ENCODE data around the gene PCDHB15.
"Not testable (repeated sequence)": the region's sequence is repeated elsewhere in the genome, so short reads cannot be mapped to it uniquely, and the experiment has no call there.

PCDHB15 gene

GRCh38 chr5:141247434-141247833, 2.2 kb downstream of the PCDHB15 start:
- DNase-seq (ENCODE audit: low read depth, low spot score), result not testable (repeated sequence)

DNA sequence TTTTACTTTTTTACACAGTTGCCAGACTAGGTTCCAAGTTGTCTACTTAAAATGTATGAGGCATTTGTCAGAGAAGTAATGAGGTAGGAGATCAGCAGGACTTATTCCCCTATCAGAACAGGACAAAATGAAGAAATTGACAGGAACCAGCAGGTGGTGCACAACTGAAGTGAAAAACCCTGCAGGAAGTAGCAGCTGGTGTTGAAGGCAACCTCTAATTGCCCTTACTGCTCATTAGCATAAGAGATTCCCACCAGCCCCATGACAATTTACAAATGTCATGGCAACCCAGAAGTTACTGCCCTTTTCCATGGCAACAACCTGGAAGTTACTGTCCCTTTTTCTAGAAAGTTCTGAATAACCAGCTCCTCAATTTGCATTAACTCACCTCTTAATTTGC, 5.4 kb downstream of the PCDHB15 start:
- no peak for DNase-seq (ENCODE audit: low read depth, low spot score)

DNA sequence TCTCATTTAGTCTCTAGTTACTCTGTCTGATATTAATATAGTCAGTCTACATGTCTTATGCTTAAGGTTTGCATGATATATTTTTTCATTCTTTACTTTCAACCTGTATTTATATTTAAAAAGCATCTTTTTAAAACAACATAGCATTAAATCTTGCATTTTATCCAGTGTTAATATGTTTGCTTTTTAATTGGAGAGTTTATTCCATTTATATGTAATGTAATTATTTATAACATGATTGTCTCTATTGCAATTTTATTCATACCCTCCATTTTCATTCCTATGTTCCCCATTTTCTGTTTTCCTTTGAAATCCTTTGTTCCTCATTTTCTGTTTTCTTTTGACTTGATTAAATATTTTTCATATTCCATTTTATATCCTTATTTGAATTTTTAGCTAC, 13.3 kb downstream of the PCDHB15 start:
- no peak for DNase-seq (ENCODE audit: low read depth, low spot score)

GRCh38 chr5:141258948-141259347, 13.8 kb downstream of the PCDHB15 start:
- DNase-seq (ENCODE audit: low read depth, low spot score), result no peak

DNA sequence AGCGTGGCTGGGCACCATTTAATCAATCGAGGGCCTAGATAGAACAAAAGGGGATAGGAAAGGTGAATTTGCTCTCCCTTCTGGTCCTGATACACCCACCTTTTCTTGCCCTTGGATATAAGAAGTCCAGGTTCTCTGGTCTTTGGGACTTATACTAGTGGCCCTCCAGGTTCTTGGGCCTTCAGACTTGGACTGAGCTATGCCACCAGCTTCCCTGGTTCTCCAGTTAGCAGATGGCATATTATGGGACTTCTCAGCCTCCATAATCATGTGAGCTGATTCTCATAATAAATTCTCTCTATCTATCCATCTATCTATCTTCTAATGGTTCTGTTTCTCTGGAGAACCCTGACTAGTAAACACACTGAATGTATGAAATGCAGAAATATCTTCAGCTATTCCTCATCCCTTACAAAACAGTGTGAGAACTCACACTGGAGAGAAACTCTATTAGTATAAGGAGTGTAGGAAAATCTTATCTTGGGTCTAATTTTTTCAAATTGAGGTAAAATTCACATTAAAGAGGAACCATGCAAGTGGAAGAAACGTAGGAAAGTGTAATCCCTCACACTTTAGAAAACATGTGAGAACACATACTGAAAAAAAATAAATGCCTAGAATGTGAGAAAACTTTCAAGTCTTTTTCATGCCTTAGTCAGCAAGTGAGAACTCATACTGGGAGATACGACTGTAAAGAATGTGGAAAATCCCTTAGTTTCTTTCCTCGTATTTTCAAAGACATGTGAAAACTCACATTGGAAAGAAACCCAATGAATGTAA, 15.5 kb downstream of the PCDHB15 start:
- DNase-seq (ENCODE audit: low read depth, low spot score), result no peak

- DNase-seq (ENCODE audit: low read depth, low spot score), result no peak
These were observed 16.0 kb downstream of the PCDHB15 start for GRCh38 chr5:141261238-141261546.

GRCh38 chr5:141269195-141269594, 24.0 kb downstream of the PCDHB15 start:
- no peak for DNase-seq (ENCODE audit: low read depth, low spot score)

- no peak for DNase-seq (ENCODE audit: low read depth, low spot score)
These were observed 27.7 kb downstream of the PCDHB15 start for GRCh38 chr5:141272906-141273305.

DNA sequence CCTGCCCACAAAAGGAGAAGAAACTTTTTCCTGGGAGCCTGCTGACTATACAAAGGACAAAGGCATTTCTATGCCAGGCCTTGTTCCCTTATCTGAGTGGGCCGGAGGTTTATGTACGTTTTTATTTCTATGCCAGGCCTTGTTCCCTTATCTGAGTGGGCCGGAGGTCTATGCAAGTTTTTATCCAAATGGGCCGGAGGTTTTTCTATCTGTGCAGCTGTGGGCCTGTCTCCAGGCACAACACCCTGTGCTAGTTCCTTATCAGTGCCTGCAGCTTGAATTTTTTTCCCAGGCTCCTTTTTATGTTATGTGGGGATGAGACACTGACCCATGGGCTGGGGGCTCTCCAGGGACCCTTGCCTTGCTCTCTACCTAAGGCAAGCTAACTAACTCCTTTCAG, 53.2 kb downstream of the PCDHB15 start:
- DNase-seq (ENCODE audit: low read depth, low spot score), result no peak

Data from smooth muscle cell of the brain vasculature (primary cell).